ENCODE measurements around the gene NEAT1.

GRCh38 chr11:65492637-65493366 lies 70.2 kb downstream of the NEAT1 start:
- TF ChIP-seq CTCF (IDR thresholded peaks at IDR 0.05) = no peak
- TF ChIP-seq POLR2A (IDR thresholded peaks at IDR 0.05) = peak; percentile 34
- peak; percentile 53 to 68 (median 67) for TF ChIP-seq POLR2AphosphoS5 (IDR thresholded peaks at IDR 0.05)
